ENCODE data around the gene DNAJB13.

DNA sequence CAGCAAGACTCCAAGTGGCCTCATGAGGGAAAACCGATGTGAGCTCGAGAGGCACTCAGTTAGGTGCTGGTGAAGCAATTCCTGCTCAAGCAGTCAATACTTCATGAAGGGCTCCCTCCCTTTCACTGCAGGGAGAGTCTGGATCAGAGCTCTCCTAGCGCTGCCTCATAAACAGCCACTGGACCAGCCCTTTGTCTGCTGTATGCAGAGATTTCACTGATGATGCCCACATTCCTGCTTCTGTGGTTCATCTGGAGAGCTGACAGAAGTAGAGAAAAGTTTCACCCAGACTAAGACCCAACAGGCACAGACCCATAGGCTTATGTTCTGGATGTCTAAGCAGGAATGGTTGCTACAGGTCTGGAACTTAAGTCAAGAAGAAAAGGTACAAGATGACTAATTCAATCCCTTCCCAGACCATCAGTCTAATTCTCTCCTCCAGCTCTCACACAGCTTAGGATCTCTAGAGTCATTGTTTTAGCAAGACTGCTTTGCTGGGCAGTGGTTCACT, 27.8 kb downstream of the DNAJB13 start:
- TF ChIP-seq, protein P1, sequence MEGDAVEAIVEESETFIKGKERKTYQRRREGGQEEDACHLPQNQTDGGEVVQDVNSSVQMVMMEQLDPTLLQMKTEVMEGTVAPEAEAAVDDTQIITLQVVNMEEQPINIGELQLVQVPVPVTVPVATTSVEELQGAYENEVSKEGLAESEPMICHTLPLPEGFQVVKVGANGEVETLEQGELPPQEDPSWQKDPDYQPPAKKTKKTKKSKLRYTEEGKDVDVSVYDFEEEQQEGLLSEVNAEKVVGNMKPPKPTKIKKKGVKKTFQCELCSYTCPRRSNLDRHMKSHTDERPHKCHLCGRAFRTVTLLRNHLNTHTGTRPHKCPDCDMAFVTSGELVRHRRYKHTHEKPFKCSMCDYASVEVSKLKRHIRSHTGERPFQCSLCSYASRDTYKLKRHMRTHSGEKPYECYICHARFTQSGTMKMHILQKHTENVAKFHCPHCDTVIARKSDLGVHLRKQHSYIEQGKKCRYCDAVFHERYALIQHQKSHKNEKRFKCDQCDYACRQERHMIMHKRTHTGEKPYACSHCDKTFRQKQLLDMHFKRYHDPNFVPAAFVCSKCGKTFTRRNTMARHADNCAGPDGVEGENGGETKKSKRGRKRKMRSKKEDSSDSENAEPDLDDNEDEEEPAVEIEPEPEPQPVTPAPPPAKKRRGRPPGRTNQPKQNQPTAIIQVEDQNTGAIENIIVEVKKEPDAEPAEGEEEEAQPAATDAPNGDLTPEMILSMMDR (conservative IDR thresholded peaks at IDR 0.05; ENCODE audit: low read depth, low read length) = no peak
- TF ChIP-seq EZH2 (IDR thresholded peaks at IDR 0.05; ENCODE audit: low read length, unreplicated experiment) = no peak

All from PC-3 (cell line).